Loucy (cell line): ENCODE data around the gene PLEKHN1.

Experiments used
- H2AFZ ChIP-seq: fragments of 200-600 bp; sonication (generic); 2 replicates; pipeline ENCODE4 v1.6.0; 2016; ENCODE audit warnings: antibody characterized with exemption, mild to moderate bottlenecking, low read length, moderate library complexity
- H3F3A ChIP-seq: fragments of 200-600 bp; 2 replicates; pipeline ENCODE4 v1.6.0; 2016; ENCODE audit warnings: antibody characterized with exemption, low read depth, mild to moderate bottlenecking
- H3K27me3 ChIP-seq: fragments of 200-600 bp; sonication (generic); 2 replicates; pipeline ENCODE4 v1.6.1; 2014; ENCODE audit warnings: low read length, mild to moderate bottlenecking; ENCODE audit not compliant: insufficient read depth, poor library complexity, severe bottlenecking
- H3K36me3 ChIP-seq: fragments of 200-600 bp; sonication (generic); 2 replicates; pipeline ENCODE4 v1.6.1; 2016; ENCODE audit warnings: low read length; ENCODE audit not compliant: insufficient read depth
- H3K4me1 ChIP-seq: fragments of 200-600 bp; sonication (generic); 2 replicates; pipeline ENCODE4 v1.5.1; 2014; ENCODE audit warnings: low read length, mild to moderate bottlenecking; ENCODE audit not compliant: insufficient read depth, poor library complexity, severe bottlenecking
- H3K4me2 ChIP-seq: fragments of 200-600 bp; sonication (generic); 2 replicates; pipeline ENCODE4 v1.6.0; 2014; ENCODE audit warnings: antibody characterized with exemption, low read length, low read depth, mild to moderate bottlenecking; ENCODE audit not compliant: poor library complexity, severe bottlenecking
- H3K4me3 ChIP-seq: fragments of 200-600 bp; sonication (generic); 2 replicates; pipeline ENCODE4 v1.5.1; 2014; ENCODE audit warnings: low read length, mild to moderate bottlenecking, mixed read lengths; ENCODE audit not compliant: poor library complexity, severe bottlenecking
- H3K79me2 ChIP-seq: fragments of 200-600 bp; sonication (generic); 2 replicates; pipeline ENCODE4 v1.6.1; 2014; ENCODE audit warnings: low read length; ENCODE audit not compliant: insufficient read depth
- H3K9ac ChIP-seq: fragments of 200-600 bp; sonication (generic); 2 replicates; pipeline ENCODE4 v1.6.0; 2014; ENCODE audit warnings: mild to moderate bottlenecking, low read depth, low read length, moderate library complexity; ENCODE audit not compliant: poor library complexity, severe bottlenecking
- H3K9me2 ChIP-seq: fragments of 200-600 bp; sonication (generic); replicated peaks from 2 replicates; pipeline ENCODE4 v1.6.1; 2016; ENCODE audit warnings: low read depth, low read length, mixed read lengths
- H3K9me3 ChIP-seq: fragments of 200-600 bp; sonication (generic); 2 replicates; pipeline ENCODE4 v1.6.1; 2014; ENCODE audit warnings: mild to moderate bottlenecking, antibody characterized with exemption, low read length, low read depth; ENCODE audit not compliant: insufficient read depth
- H4K20me1 ChIP-seq: fragments of 200-600 bp; sonication (generic); 2 replicates; pipeline ENCODE4 v1.6.0; 2014; ENCODE audit warnings: antibody characterized with exemption, low read length, mild to moderate bottlenecking; ENCODE audit not compliant: insufficient read depth, poor library complexity, severe bottlenecking
- CTCF ChIP-seq: fragments of 200-600 bp; sonication (generic); conservative IDR thresholded peaks from 2 replicates; pipeline ENCODE4 v1.5.1; 2014; ENCODE audit warnings: mild to moderate bottlenecking, antibody characterized with exemption, low read length
- EZH2phosphoT487 ChIP-seq: fragments of 200-600 bp; IDR thresholded peaks from 2 replicates; pipeline ENCODE4 v1.6.1; 2018; ENCODE audit warnings: antibody characterized with exemption, mild to moderate bottlenecking, moderate library complexity, borderline replicate concordance

The PLEKHN1 gene

GRCh38 chr1:980602-981395 lies 14.5 kb downstream of the PLEKHN1 start:
- Histone ChIP-seq H3K9me2 (no peaks in the 10 kb centered on the region), H3K79me2 (no peaks in the 10 kb centered on the region), H3K9ac (no peak overlapping the region), H3K4me3 (no peak overlapping the region), H3K27me3 (no peaks in the 10 kb centered on the region), H4K20me1 (no peaks in the 10 kb centered on the region), H3K4me1 (peaks cover 2% of the 10 kb centered on the region), H3K36me3 (no peaks in the 10 kb centered on the region), H3F3A (no peaks in the 10 kb centered on the region), H3K9me3 (no peaks in the 10 kb centered on the region), H2AFZ (no peak overlapping the region), H3K4me2 (no peak overlapping the region)
- TF ChIP-seq EZH2phosphoT487 = no peak

DNA sequence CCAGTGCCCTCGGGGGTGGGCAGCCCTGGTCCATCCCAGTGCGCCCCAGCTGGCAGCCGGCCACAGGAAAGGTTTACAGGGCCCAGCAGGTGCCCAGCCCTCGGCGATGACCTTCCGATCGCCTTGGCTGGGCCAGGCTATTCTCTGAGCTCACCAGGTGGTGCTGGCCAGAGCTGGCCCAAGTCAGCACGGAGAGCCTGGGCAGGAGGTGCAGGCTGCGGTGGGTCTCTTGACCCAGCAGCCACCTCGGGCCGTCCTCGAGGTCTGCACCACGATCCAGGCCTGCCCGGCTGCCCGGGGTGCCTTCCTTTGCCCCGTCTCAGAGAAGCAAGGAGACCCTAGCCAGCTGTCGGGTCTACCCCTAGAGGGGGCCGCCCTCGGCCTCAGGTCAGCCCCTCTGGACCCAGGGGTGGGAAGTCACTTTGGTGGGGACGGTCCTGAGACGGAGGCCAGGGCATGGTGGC lies 15.2 kb downstream of the PLEKHN1 start:
- H3K9me2 ChIP-seq = no peaks in the 10 kb centered on the region
- H4K20me1 ChIP-seq = no peaks in the 10 kb centered on the region
- H3K9me3 ChIP-seq = no peaks in the 10 kb centered on the region
- H2AFZ ChIP-seq = no peak overlapping the region
- no peak overlapping the region for H3K4me3 ChIP-seq
- no peaks in the 10 kb centered on the region for H3K36me3 ChIP-seq
- H3K4me1 ChIP-seq = no peaks in the 10 kb centered on the region
- H3F3A ChIP-seq = no peaks in the 10 kb centered on the region
- H3K27me3 ChIP-seq = no peaks in the 10 kb centered on the region
- no peaks in the 10 kb centered on the region for H3K79me2 ChIP-seq
- H3K9ac ChIP-seq = no peak overlapping the region
- H3K4me2 ChIP-seq = no peak overlapping the region
- TF ChIP-seq CTCF (no peak), EZH2phosphoT487 (no peak)

GRCh38 chr1:981955-982558 lies 15.8 kb downstream of the PLEKHN1 start, which contains the start of gene PERM1:
Gene PERM1, minus strand, starts transcription at chr1:982093. Its CDS starts 1,064 bp downstream, at chr1:981029.
- Histone ChIP-seq H3K4me1 (no peaks in the 10 kb centered on the region), H3K79me2 (no peaks in the 10 kb centered on the region), H3F3A (no peaks in the 10 kb centered on the region), H3K9me2 (no peaks in the 10 kb centered on the region), H3K36me3 (no peaks in the 10 kb centered on the region), H3K9ac (no peak within 1 kb of the TSS), H3K4me3 (no peak within 1 kb of the TSS), H2AFZ (no peak within 1 kb of the TSS), H3K9me3 (no peaks in the 10 kb centered on the region), H4K20me1 (no peaks in the 10 kb centered on the region), H3K27me3 (no peaks in the 10 kb centered on the region), H3K4me2 (no peak within 1 kb of the TSS)
- TF ChIP-seq CTCF (no peak), EZH2phosphoT487 (no peak)
